CD4-positive, alpha-beta T cell treated with Interleukin-21 for 1 hour (primary cell): Measurements from ENCODE around the gene DIP2C.
"Not testable (repeated sequence)": the region's sequence is repeated elsewhere in the genome, so short reads cannot be mapped to it uniquely, and the experiment has no call there.

Experiments used
- DNase-seq: peaks from one replicate; pipeline ENCODE4 v3.0.0-alpha.2; 2020

DIP2C gene

GRCh38 chr10:486666-487322, 202.7 kb downstream of the DIP2C start:
- no peak for DNase-seq

GRCh38 chr10:486206-486605, 203.3 kb downstream of the DIP2C start:
- DNase-seq: no peak

GRCh38 chr10:485776-486175, 203.7 kb downstream of the DIP2C start:
- DNase-seq: no peak

- DNase-seq: peak; percentile 30
Observed at GRCh38 chr10:484925-485661, 204.4 kb downstream of the DIP2C start.

GRCh38 chr10:484441-484924, 205.0 kb downstream of the DIP2C start:
- peak; percentile 28 for DNase-seq

GRCh38 chr10:483261-483660, 206.2 kb downstream of the DIP2C start:
- DNase-seq: no peak

- DNase-seq: no peak
Observed at GRCh38 chr10:482848-483247, 206.6 kb downstream of the DIP2C start.

- DNase-seq: no peak
Observed at GRCh38 chr10:482051-482501, 207.4 kb downstream of the DIP2C start.

GRCh38 chr10:481628-482027, 207.8 kb downstream of the DIP2C start:
- no peak for DNase-seq

- DNase-seq: no peak
Observed at GRCh38 chr10:480928-481552, 208.4 kb downstream of the DIP2C start.

GRCh38 chr10:480498-480927, 209.0 kb downstream of the DIP2C start:
- no peak for DNase-seq

- DNase-seq: not testable (repeated sequence)
Observed at GRCh38 chr10:479706-480497, 209.6 kb downstream of the DIP2C start.

GRCh38 chr10:478471-479245, 210.8 kb downstream of the DIP2C start:
- DNase-seq: no peak

GRCh38 chr10:477620-478019, 211.8 kb downstream of the DIP2C start:
- DNase-seq: no peak

GRCh38 chr10:476455-476780, 213.1 kb downstream of the DIP2C start:
- DNase-seq: no peak

GRCh38 chr10:475709-476454, 213.6 kb downstream of the DIP2C start:
- no peak for DNase-seq

- DNase-seq: no peak
Observed at GRCh38 chr10:474946-475345, 214.5 kb downstream of the DIP2C start.

- DNase-seq: no peak
Observed at GRCh38 chr10:474406-474805, 215.1 kb downstream of the DIP2C start.

GRCh38 chr10:472241-472910, 217.1 kb downstream of the DIP2C start:
- no peak for DNase-seq

GRCh38 chr10:470339-471003, 219.0 kb downstream of the DIP2C start:
- DNase-seq: peak; percentile 67
